Endometrial microvascular endothelial cells (primary cell): ENCODE data around the gene RUNX1. TPM values are rescaled to one million over a fixed set of nuclear protein-coding genes. Genes with fewer than 3 reads are reported as not detected.

ENCODE experiments used
- in situ Hi-C: cut with HindIII; loops from 2 replicates; pipeline ENCODE4 v1.10.0; 2017; ENCODE audit warnings: low sequenced_read_pairs, low pct_unique_long_range_greater_than_20kb; ENCODE audit errors: inconsistent ontology term
- total RNA-seq: library from RNA; depleted of rRNA; stranded (reverse); fragments of >200 nt; gene quantifications from one replicate; pipeline ENCODE4 v1.2.3, GENCODE V29; 2015; ENCODE audit errors: inconsistent ontology term

RUNX1 gene
- total RNA-seq, 1 donor from 2014 or later: 14.5 TPM

DNA sequence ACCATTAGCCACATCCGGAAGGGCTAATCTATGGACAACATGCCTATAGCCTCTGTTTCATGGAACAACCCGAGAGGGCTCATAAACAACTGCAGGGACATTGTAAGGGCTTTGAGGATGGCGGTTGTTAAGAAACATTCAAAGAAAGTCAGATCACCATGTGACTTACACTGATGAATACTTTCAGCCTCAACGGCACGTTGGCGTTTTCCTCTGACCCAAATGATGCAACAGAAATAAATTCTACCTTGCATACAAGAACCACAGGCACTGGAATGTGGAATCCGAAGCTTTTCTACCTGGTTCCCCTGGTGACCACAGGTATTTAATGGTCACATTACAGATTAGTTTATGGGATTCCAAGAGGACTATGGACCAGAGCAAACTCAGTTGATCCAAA is 273.3 kb downstream of the RUNX1 start:
- in situ Hi-C loops: no loop called here

DNA sequence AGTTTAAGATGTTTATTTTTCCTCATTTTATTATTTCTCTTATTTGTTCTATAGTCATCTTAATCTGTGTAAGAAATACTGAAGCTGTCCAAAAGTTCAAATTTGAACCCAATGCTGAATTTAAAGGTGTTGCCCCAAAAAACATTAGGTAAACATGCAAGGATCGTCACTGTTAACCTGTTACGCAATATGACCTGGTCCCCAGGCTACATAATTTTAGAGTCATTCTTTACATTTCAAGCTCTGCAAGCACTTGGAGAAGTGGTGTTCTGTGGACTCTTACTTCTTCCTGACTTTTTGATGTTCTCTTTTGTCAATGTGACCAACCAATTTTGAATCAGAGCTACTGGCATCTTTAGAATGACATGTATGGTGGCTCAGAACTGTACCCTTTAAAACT is 274.4 kb downstream of the RUNX1 start:
- in situ Hi-C loops: no loop called here

DNA sequence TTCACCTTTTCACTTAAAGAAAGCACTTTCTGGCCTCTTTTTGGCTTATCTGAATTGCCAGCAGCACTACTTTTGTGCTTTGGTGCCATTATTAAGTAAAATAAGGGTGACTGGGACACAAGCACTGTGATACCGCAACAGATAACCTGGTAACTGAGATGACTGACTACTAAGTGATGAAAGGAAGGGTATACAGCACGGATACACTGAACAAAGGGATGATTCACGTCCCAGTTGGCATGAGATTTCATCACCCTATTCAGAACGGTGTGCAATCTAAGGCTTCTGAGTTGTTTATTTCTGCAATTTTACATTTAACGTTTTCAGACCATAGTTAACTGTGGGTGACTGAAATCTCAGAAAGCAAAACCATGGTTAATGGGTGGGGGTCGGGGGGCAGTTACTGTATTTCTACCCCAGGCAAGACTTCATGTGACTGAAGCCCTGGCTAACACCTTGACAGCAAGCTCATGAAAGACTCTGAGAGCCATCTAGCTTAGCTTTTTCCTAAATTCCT is 277.5 kb downstream of the RUNX1 start:
- in situ Hi-C loops: no loop called here

DNA sequence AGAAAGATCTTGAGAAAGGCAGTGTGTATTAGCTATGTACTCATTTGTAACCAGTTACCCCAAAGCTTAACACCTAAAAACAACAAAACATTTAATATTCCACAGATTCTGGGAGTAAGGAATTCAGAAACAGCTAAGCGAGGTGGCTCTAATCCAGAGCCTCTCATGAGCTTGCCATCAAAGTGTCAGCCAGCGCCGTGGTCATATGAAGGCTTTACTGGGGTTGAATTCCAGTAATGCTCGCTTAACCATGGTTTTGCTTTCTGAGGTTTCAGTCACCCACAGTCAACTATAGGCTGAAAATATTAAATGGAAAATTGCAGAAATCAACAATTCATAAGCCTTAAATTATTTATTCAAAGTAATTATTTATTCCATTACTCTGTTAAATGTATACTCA is 278.5 kb downstream of the RUNX1 start:
- in situ Hi-C loops: no loop called here

DNA sequence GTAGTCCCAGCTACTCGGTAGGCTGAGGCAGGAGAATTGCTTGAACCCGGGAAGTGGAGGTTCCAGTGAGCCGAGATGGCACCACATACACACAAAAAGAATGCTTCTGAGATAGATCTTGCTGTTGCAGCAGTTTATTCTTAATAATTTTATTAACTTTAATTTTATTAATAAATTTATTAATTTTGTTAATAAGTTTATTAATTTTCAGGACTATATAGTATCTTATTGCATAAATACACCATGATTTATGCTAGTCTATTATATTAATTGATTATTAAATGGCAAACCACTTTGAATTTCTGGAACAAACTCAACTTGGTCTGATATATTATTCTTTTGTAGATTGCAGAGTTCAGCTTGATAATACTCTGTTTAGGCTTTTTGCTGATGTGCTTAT is 280.8 kb downstream of the RUNX1 start:
- in situ Hi-C loops: no loop called here

DNA sequence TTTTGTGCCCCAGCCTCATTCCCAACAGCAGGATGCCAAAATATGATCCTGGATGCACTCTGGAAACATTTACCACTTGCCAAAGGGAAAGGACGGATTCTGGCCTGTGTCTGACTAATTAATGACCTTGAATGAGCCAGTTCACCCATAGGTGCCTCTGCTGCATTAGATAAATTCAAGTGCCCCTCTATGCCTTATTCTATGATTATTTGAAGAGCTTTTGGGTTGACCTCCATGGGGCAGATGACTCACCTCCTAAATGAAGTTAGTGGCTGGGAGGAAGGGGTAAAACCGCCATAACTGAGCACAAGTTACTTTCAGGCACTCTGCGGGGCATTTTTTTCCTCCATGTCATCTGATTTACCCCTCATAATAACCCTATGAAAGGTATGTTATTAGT is 282.2 kb downstream of the RUNX1 start:
- in situ Hi-C loops: no loop called here

DNA sequence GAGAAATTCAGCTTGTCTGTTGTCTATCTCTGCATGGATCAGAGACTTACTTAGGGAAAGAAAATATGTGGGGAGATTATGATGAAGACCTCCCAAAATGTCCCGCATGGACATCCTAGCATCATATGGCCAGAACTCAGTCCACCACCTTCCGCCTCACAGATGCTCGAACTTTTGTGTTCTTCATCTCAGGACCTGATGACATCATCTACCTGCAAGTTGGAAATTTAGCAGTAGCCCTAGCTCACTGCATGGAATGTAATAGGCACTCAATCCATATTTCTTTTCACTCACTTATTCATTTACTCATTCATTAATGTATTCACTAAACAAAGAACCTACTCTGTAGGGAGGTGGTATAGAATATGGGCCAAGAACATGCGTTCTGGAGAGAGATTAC is 283.5 kb downstream of the RUNX1 start:
- in situ Hi-C loops: no loop called here

DNA sequence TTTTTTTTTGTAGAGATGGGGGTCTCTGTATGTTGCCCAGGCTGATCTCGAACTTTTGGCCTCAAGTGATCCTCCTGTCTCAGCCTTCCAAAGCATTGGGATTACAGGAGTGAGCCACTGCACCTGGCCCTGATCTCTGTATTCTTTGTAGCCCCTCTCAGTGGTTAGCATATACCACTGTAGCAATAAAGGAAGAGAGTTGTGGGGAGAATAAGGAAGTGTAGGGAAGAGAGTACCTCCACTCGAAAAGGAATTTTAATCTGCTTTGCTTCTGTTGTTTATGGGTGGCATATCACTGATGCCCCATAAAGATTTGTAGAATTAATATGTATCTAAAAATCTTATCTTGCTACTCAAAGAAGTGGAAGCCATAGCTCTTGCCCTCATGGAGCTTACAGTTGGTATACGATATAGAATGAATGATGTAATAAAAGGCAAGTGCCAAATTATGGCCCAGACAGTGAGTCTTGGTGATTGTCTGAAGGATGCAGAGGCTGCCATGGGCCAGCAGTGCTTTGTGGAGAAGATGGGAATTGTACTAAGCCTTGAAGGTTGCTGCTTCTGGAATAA is 284.3 kb downstream of the RUNX1 start:
- in situ Hi-C loops: no loop called here

DNA sequence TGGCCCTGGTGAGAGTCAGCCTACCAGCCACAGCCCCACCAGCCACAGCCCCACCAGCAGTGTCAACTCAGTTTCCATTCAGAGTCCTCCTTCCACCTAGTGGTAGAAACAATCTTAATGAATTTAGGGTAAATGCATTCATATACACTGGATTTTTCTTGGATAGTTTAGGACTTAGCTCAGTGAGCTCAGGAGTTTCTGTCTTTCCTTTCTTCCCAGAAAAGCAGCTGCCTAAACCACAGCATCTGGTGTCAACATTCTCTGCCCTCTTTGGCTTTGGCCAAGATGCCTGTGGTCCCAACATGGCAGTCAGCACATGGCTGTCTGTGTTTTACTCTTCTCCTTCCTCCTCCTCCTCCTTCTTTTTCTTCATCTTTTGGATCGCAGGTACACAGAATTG is 286.3 kb downstream of the RUNX1 start:
- in situ Hi-C loops: no loop called here

DNA sequence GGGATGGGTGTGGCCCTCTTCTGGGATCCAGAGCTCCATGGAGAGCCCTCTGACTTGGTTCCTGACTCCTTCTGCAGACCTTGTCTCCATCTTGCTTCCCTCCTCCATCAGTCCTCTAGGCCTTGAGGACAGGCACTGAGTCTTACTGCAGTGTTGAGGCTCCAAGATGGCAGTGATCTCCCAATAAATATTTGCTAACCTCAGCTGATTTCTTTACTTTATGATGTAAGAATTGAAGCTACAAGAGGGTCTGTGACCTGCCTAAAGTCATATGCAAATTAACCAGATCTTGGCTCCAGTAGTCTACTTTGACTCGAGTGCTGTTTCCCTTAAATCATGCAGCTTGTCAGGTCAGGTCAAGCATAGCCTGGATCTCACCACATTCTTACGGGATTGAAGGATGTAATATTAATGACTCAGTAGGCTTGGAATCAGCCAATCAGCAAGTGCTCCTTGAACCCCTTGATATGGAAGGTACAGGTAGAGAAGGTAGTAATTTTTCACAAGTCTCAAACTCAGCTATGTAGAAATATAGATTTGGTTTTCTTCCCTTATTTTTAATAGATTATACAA is 287.3 kb downstream of the RUNX1 start:
- in situ Hi-C loops: no loop called here

DNA sequence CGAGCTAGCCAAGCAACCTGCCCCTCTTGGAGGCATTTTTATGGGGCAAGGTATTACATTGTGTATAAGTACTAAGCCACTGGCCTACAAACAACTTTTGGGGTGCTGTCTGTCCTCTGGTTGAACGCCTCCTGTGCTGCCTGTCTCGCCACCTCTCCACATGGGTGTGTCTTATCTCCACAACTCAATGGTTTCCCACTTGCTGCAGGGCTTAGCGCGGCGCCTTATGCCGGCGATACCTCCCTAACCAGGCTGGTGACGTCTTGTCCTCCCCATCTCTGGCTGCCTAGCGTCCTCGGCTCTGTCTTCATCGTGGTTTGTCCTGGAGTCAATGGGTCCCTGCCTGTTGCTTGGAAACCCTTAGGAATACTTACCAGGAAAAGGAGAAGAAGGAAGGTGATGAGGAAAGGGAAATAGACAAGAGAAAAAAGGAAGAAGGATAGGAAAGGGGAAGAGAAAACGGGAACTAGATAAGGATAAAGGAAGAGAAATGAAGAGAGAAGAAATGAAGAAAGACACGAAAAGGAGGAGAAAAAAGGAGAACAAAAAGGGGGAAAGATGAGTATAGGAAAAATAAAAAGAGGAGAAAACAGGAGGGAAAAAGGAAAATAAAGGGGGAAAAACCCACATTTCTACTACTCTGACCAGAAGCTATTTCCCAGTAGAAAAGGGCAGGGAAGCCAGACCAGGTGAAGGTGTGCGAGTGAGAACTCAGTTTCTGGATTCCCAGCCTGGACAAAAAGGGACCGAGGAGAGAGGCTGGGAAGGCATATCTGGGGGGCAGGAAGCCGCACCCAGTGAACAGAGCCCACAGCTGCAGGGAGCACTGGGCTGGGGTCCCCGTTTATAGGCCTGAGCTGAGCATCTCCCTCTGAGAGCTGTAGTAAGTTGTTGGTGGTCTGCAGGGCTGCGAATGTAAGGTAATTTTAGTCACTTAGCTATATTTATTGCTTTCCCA is 294.1 kb downstream of the RUNX1 start:
- in situ Hi-C loops: no loop called here

DNA sequence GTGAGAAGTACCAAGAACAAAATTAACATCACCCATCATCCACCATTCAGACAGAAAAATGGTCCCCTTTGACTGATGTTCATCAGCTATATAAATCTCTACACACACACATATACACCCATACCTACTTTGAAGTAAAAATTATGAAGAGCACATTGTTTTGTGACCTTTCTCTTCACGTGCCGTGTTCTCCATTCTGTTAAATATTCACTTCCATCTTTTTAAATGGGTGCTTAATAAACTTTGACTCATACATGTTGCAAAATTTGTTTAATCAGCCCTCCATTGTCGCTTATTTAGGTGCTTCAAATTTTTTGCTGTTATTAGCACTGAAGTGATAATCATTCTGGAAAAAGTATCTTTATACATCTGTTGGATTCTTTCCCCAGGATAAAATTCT is 300.2 kb downstream of the RUNX1 start:
- in situ Hi-C loops: no loop called here

DNA sequence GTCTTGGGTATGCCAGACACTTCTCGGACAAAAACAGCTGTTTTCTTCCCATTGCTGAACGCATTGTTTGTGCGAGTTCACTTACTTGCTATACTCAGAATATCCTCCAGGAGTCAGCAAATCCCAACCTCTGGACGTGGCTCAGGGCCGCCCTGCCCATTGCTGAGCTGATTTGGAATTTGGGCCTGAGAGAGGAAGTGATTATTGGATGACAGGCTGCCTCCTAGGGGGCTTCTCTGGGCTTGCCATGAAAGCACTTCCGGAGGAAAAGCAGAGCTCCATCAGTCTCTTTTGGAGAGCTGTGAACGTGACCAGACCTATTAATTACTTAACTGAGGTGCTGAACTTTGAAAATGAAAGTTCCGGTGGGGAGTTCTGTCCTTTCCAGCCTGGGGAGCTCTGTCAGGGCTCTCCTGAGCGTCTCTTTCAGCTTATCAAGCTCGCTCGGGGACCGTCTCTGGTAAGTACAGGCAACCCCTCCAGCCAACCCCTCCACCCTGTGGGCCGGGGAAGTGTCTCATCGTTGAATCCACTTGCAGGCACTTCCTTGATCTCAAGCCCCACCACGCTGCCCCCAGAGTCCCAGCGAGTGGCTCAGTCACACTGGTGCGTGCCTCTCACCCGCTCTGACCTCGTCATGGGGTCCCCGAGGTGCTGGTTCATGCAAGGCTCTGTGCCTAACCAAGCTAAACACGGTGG is 303.4 kb downstream of the RUNX1 start:
- in situ Hi-C loops: no loop called here

DNA sequence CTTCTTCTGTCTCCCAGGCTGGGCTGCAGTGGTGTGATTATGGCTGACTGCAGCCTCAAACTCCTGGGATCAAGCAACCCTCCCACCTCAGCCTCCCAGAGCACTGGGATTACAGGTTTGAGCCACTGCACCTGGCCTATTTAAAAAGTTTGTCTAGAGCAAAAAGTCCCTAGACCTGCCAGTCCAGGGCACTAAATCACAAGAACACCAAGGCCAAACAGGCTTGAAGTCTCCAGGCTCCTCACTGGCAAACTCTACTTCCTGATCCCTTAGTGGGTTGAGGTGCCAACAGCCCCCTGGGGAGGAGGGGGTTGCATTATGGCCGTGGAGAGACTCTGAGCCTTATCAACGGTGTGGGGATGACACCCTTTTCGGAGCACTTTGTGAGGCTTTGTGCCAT is 304.3 kb downstream of the RUNX1 start:
- in situ Hi-C loops: no loop called here

DNA sequence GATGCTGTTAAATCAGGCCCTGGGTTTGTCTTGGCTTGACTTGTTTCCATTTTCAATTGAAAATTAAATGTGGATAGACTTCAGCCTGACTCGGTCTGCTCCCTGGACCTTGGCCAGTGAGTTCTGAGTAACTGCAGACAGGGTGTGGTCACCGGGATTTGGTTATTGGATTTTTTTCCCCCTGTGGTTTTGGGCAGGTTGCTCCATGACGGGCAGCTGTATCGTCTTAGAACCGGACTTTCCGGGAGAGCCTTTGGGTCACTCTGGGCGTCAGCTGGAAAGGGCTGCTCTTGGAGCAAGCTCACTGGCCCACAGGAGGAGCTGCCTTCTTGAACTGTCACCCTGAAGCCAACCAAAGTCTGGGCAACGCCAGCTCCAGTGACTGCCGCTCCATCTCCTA is 305.3 kb downstream of the RUNX1 start:
- in situ Hi-C loops: no loop called here

DNA sequence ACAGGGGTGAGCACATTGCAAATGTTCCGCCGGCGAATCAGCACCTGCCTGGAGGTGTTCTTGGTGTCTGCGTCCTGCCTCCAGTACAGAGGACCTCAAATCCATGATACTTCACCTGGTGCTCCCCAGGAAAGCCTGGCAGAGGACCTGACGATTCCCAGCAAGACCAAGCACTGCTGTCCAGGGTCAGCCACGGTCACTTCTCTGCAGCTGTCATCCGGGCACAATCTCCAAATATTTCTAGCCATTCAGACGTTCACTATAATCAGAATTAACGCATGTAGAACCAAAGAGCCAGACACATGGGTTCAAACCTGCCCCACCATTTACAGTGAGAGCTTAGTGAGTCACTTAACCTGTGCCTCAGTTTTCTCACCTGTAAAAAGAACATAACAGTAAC is 305.8 kb downstream of the RUNX1 start:
- in situ Hi-C loops: no loop called here

DNA sequence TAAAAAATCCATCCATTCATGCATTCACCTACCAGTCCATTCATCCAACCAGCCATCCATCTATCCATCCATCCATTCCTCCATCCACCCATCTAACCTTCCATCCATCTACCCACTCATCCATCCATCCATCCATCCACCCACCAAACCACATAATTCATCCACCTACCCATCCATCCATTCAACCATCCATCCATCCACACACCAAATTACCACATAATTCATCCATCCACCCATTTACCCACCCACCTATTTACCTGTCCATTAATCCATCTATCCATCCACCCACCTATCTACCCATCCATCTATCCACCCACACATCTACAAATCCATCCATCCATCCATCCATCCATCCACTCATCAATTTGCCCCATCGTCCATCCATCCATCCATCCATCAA is 308.9 kb downstream of the RUNX1 start:
- in situ Hi-C loops: no loop called here
